PC-9 (cell line): Measurements from ENCODE around the gene KIF2A.

Experiments
- CTCF ChIP-seq: fragments of 200-600 bp; sonication (generic); conservative IDR thresholded peaks from 2 replicates; pipeline ENCODE4 v1.6.1; 2017; ENCODE audit warnings: mixed run types, antibody characterized with exemption, mild to moderate bottlenecking, moderate library complexity
- EZH2 ChIP-seq: fragments of 200-600 bp; sonication (generic); IDR thresholded peaks from 2 replicates; pipeline ENCODE4 v1.8.0; 2017; ENCODE audit warnings: antibody characterized with exemption, low read depth

GRCh38 chr5:62322484-62322883, 16.5 kb downstream of the KIF2A start:
- no peak for TF ChIP-seq CTCF
- no peak for TF ChIP-seq EZH2
